ENCODE measurements around the gene ARMH3.

ARMH3 gene

DNA sequence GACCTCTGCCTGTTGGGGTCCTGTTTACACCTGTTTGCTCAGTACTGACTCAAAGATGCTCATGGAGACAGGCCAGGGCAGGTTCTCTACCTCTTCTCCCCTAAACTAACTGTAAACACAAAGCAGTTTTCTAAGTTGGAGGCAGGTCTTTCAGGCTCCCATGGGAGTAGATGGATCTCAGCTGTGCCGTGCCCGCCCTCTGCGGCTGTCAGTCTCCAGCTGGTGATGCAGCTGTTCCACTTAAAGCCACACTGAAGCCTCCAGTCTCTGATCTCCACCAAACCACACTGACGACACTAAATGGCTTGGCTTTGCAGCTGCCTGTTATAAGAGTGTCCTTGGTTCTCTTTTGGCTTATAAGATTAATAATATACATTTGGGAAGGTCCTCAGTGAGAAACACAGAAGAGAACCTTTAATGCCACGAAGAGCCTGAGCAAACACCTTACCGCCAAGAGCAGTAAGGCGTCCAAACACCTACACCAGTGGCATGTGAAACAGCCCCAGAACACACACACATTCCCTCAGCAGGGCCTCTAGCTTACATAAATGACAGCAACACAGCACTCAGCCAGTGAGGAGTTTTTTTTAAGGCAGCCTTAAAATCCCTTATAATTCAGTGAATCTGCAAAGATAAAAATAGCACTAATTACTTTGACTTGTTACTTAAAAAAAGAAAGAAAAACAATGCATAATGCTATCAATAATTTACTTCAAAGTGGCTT is 152.0 kb downstream of the ARMH3 start:
- TF ChIP-seq, protein P1, sequence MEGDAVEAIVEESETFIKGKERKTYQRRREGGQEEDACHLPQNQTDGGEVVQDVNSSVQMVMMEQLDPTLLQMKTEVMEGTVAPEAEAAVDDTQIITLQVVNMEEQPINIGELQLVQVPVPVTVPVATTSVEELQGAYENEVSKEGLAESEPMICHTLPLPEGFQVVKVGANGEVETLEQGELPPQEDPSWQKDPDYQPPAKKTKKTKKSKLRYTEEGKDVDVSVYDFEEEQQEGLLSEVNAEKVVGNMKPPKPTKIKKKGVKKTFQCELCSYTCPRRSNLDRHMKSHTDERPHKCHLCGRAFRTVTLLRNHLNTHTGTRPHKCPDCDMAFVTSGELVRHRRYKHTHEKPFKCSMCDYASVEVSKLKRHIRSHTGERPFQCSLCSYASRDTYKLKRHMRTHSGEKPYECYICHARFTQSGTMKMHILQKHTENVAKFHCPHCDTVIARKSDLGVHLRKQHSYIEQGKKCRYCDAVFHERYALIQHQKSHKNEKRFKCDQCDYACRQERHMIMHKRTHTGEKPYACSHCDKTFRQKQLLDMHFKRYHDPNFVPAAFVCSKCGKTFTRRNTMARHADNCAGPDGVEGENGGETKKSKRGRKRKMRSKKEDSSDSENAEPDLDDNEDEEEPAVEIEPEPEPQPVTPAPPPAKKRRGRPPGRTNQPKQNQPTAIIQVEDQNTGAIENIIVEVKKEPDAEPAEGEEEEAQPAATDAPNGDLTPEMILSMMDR (IDR thresholded peaks at IDR 0.05; ENCODE audit: low read depth, low read length), result no peak
- no peak overlapping the region for H3K4me3 ChIP-seq (ENCODE audit: low read depth, low read length)

DNA sequence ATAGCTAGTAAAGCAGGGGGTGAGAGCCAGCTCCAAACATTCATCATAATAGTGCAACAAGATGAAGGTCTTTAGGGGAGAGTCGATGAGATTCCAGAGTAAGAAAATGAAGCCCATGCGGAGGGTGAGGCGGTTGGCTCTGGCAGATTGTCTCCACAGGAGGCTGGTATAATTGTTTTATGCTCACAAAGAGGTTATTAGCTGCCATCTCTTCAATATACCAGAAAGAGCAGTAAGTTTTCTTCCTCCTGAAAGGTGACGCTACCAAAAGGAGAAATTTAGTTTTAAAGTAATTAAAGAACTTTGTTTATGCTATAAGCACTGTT is 153.2 kb downstream of the ARMH3 start:
- H3K4me3 ChIP-seq (ENCODE audit: low read depth, low read length), result no peak overlapping the region
- TF ChIP-seq, protein P1 (IDR thresholded peaks at IDR 0.05; ENCODE audit: low read depth, low read length), result no peak

DNA sequence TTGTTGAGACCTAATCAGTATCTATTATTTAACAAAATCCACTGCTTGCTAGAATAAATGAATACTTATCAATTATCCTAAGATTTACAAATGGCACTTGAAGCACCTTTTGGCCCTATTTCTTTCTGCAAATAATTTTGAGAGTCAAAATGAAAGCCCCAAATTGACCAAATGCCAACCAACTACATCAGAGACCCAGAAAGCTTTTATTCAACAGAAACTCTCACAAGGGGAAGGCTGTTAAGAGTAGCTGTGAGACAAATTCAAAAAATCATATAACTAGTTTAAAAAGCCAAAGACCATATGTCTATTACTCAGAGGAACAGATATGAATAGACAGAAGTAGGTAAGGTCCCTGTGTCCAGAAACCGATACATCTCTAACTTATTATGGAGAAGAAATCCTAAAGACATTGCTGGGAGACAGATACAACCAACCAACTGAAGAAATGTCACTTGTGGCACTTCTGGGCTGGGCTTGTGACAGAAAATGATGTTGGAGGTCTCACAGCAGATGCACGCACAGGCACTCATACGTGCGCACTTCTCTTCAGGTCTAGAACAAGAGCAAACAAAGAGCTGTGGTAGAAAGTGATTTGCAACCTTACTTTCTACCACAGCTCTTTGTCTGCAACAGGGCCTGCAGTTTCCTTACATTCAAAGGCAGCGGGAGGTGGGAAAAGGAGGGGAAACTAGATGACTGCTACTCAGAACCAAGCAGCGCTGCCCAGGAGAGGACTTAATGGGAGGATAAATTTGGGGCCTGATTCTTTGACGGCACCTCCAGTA is 153.7 kb downstream of the ARMH3 start:
- TF ChIP-seq, protein P1 (IDR thresholded peaks at IDR 0.05; ENCODE audit: low read depth, low read length), result no peak
- no peak overlapping the region for H3K4me3 ChIP-seq (ENCODE audit: low read depth, low read length)

DNA sequence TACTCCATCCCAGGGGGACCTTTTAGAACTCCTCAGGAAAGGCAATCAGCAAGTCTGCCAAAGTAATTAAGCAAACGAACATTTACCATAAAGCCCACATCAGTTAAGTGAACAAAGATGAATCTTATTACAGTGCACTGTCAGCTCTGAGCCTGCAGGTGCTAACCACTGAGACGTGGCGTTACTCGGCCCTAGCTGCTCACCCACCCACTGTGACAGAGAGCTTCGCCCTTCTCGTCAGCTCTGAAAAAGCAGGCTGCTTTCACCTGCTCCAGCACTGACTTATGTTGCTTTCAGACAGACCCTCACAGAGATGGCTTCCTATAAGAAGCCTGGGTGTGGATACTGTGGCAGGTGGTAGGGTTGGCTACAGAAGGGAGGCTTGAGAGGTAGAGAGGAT is 154.6 kb downstream of the ARMH3 start:
- TF ChIP-seq, protein P1 (IDR thresholded peaks at IDR 0.05; ENCODE audit: low read depth, low read length), result no peak
- H3K4me3 ChIP-seq (ENCODE audit: low read depth, low read length), result no peak overlapping the region

DNA sequence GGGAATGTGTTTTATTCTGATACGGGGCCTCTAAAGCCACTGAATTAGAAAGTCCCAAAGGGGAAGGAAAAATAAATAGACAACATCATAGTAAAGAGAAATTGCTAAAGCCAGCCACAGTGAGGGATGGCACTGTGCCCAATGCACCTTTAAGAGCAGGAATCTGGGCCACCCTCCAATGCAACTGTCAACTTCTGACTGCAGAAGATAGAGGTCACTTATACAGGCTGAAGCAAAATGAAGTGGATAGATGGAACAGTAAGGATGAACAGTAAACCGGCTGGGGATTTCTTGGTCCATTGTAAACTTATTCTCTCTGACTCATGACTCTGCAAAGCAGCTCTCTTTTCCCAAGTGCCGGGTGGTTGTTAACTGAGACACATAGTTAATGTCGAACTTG is 158.3 kb downstream of the ARMH3 start:
- TF ChIP-seq, protein P1 (IDR thresholded peaks at IDR 0.05; ENCODE audit: low read depth, low read length), result no peak

DNA sequence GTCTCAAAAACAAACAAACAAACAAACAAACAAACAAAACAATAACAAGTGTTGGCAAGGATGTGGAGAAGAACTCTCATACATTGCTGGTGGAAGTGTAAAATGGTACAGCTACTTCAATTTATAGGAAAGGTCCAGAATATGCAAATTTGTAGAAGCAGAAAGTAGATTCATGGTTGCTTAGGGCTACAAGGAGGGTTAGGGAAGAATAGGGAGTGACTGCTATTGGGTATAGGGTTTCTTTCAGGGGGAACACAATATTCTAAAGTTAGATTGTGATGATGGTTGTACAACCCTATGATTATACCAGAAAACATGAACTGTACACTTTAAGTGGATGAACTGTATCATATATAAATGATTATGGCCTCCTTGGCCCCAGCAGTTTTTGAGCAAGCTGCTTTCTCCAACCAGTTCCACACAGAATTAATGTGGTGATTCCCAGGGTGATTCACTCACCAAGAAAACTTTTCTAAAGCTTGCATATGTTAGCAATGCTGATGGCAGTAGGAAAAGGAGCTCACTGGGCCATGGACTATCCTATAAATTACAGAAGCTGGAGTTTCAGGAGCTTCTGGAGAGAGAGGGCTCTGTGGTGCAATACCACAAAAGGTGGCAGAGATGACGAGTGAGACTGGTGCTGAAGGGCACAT is 159.6 kb downstream of the ARMH3 start:
- H3K4me3 ChIP-seq (ENCODE audit: low read depth, low read length), result no peak overlapping the region
- TF ChIP-seq, protein P1 (IDR thresholded peaks at IDR 0.05; ENCODE audit: low read depth, low read length), result no peak

More for the DNA sequence above, 158.3 kb downstream of the ARMH3 start:
- H3K4me3 ChIP-seq (ENCODE audit: low read depth, low read length), result no peak overlapping the region

DNA sequence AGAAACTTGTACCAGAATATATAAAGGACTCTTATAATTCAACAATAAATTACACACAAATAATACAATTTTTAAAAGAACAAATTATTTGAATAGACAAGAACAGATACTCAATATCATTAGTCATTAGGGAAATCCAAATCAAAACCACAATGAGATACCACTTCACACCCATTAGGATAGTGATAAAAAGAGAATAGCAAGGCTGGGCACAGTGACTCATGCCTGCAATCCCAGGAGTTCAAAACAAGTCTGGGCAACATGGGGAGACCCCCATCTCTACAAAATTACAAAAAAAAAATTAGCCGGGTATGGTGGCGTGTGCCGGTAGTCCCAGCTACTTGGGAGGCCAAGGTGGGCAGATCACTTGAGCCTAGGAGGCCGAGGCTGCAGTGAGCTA is 160.2 kb downstream of the ARMH3 start:
- no peak overlapping the region for H3K4me3 ChIP-seq (ENCODE audit: low read depth, low read length)
- TF ChIP-seq, protein P1 (IDR thresholded peaks at IDR 0.05; ENCODE audit: low read depth, low read length), result no peak
